Stomach (tissue), 9 donors: ENCODE data around the gene CHD1. TPM values are rescaled to one million over a fixed set of nuclear protein-coding genes. Genes with fewer than 3 reads are reported as not detected.

ENCODE experiments used
- DNase-seq, 2 donors: peaks; one replicate each; pipeline versions ENCODE4 v3.0.0 to v3.0.0-alpha.2; 2013 to 2019
- H3K27ac ChIP-seq, 5 donors: fragments of 200-600 bp in 4 of 5; sonication (generic) in 4 of 5; one replicate each; pipeline ENCODE4 v1.5.1; 2013 to 2019; ENCODE audit warnings: mild to moderate bottlenecking in 1 of 5, moderate library complexity in 1 of 5
- H3K27me3 ChIP-seq, 3 donors: fragments of 200-600 bp; sonication (generic); one replicate each; pipeline ENCODE4 v1.5.1; 2017 to 2019; ENCODE audit warnings: mixed run types in 1 of 3
- H3K36me3 ChIP-seq, 4 donors: fragments of 200-600 bp; sonication (generic); 1 replicate in 3 of 4; 2 replicates in 1 of 4; pipeline ENCODE4 v1.5.1; 2016 to 2019
- H3K4me1 ChIP-seq, 4 donors: fragments of 200-600 bp; sonication (generic); one replicate each; pipeline ENCODE4 v1.5.1; 2016 to 2019
- H3K4me3 ChIP-seq, 4 donors: fragments of 200-600 bp; sonication (generic) in 3 of 4; one replicate each; pipeline ENCODE4 v1.5.1; 2016 to 2019; ENCODE audit warnings: mild to moderate bottlenecking in 1 of 4
- H3K9me3 ChIP-seq, 4 donors: fragments of 200-600 bp; sonication (generic); one replicate each; pipeline ENCODE4 v1.5.1; 2016 to 2019
- CTCF ChIP-seq, 7 experiments: fragments of 450-650 bp in 4 of 7; fragments of 200-600 bp in 3 of 7; sonication (generic) in 3 of 7; IDR thresholded peaks; one replicate each; pipeline ENCODE4 v1.5.1; 2016 to 2019; ENCODE audit warnings: antibody characterized with exemption in 7 of 7, control low read depth in 2 of 7, mild to moderate bottlenecking in 1 of 7
- EP300 ChIP-seq: sonication (generic); formaldehyde crosslinking; IDR thresholded peaks from one replicate; pipeline ENCODE4 v1.6.1; 2017; ENCODE audit warnings: antibody characterized with exemption
- POLR2A ChIP-seq, 4 donors: fragments of 450-650 bp; IDR thresholded peaks; one replicate each; pipeline ENCODE4 v1.6.1; 2016; ENCODE audit warnings: antibody characterized with exemption in 4 of 4, control low read depth in 2 of 4, mild to moderate bottlenecking in 1 of 4, moderate library complexity in 1 of 4
- POLR2AphosphoS5 ChIP-seq, 3 donors: sonication (generic); formaldehyde crosslinking; IDR thresholded peaks; one replicate each; pipeline ENCODE4 v1.6.1; 2016; ENCODE audit warnings: antibody characterized with exemption in 3 of 3
- WGBS, 5 donors: extraction: QIAGEN DNeasy Blood & Tissue Kit in 3 of 5; methylation state at CpG; one replicate each; pipeline versions ENCODE4 v1.1.5 to v1.1.7; 2013 to 2018; 5-methylcytosine and 5-hydroxymethylcytosine counted together
- intact Hi-C: fragments of 100-400 bp; cut with DNase I; formaldehyde crosslinking; loops from one replicate; pipeline ENCODE4 v1.15.1; 2023; ENCODE audit warnings: low total_unique reads
- polyA plus RNA-seq, 3 donors: library from polyadenylated mRNA; stranded (reverse); fragments of 200-250 nt; gene quantifications; one replicate each; pipeline ENCODE4 v1.2.3, GENCODE V29; 2013
- total RNA-seq, 5 donors: library from RNA; depleted of rRNA; stranded (reverse); fragments of >200 nt; gene quantifications; one replicate each; pipeline versions ENCODE4 v1.1.0 to v1.2.3, GENCODE V29; 2014 to 2016
- donor health status: healthy with polysubstance abuse.
- donor health status: Bipolar disorder and iron deficiency.
- donor health status: healthy.

CHD1 gene
- total and polyA plus RNA-seq, 8 donors: 8.0 to 119 (median 36.2) TPM

GRCh38 chr5:98965226-98965625 lies 36.4 kb upstream of the CHD1 start:
- Histone ChIP-seq H3K27me3 (no peaks in the 10 kb centered on the region), H3K4me3 (no peak overlapping the region), H3K36me3 (no peaks in the 10 kb centered on the region), H3K27ac (no peak overlapping the region), H3K4me1 (peaks cover 0 to 4% (median 0%) of the 10 kb centered on the region in 4 donors), H3K9me3 (peaks cover 0 to 8% (median 3%) of the 10 kb centered on the region in 4 donors)
- 91 to 96% (median 94%) methylated on average over 4 of the region's 4 CpGs for WGBS, 5 donors
- DNase-seq: no peak
- TF ChIP-seq CTCF (IDR thresholded peaks at IDR 0.05) (no peak), POLR2A (IDR thresholded peaks at IDR 0.05) (no peak), POLR2AphosphoS5 (IDR thresholded peaks at IDR 0.05) (no peak), EP300 (no peak)
- intact Hi-C loops: no loop called here

DNA sequence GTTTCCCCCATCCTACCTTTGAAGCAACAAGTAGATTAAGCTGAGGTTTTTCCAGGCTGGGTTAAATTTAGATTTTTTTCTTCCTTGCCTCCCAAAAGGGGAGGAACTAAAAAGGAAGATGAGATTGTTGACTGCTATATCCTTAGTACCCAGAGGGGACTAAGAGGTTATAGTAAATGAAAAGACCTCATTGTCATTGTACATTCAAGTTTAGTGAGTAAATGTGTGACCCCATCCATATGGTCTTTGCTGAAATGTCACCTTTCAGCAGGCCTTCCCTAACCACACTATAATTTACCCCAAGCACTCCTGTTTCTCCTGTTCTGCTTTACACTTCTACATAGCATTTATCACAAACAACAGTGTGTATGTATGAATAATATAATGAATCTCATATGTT lies 35.8 kb upstream of the CHD1 start:
- Histone ChIP-seq H3K4me1 (peaks cover 0 to 2% (median 0%) of the 10 kb centered on the region in 4 donors), H3K27ac (no peak overlapping the region), H3K36me3 (no peaks in the 10 kb centered on the region), H3K27me3 (no peaks in the 10 kb centered on the region), H3K9me3 (peaks cover 0 to 8% (median 3%) of the 10 kb centered on the region in 4 donors), H3K4me3 (no peak overlapping the region)
- TF ChIP-seq CTCF (IDR thresholded peaks at IDR 0.05): no peak
- intact Hi-C loops: no loop called here
- no peak for DNase-seq

DNA sequence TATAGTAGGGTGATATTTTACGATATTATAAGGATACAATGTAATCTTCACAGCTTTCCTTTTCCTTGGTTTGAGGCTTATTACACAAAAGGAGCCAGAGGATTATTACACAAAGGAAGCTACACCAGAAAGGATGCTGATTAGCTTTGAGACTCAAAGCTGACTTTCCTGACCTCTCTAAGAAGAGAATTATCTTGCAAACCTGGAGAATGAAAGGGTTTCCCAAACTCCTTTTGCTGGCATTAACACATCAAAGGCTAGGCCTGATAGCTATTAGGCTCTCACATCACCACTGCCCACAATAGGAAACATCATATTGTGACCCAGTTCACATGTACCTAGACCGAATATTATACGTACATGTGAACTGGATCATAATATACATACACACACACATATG lies 34.2 kb upstream of the CHD1 start:
- H3K9me3 ChIP-seq: peaks cover 0 to 8% (median 3%) of the 10 kb centered on the region in 4 donors
- no peaks in the 10 kb centered on the region for H3K36me3 ChIP-seq
- intact Hi-C loops: no loop called here
- no peak for DNase-seq
- no peak overlapping the region for H3K4me3 ChIP-seq
- TF ChIP-seq CTCF (IDR thresholded peaks at IDR 0.05) (no peak), EP300 (no peak), POLR2A (IDR thresholded peaks at IDR 0.05) (no peak), POLR2AphosphoS5 (IDR thresholded peaks at IDR 0.05) (no peak)
- H3K27me3 ChIP-seq: no peaks in the 10 kb centered on the region
- whole genome bisulfite sequencing, 5 donors: 82 to 93% (median 88%) methylated on average over 3 of the region's 3 CpGs
- H3K4me1 ChIP-seq: no peaks in the 10 kb centered on the region
- no peak overlapping the region for H3K27ac ChIP-seq

- Histone ChIP-seq H3K36me3 (no peaks in the 10 kb centered on the region), H3K27ac (no peak overlapping the region), H3K9me3 (peaks cover 0 to 8% (median 3%) of the 10 kb centered on the region in 4 donors), H3K4me1 (no peaks in the 10 kb centered on the region), H3K27me3 (no peaks in the 10 kb centered on the region), H3K4me3 (no peak overlapping the region)
- TF ChIP-seq POLR2A (IDR thresholded peaks at IDR 0.05): no peak
- TF ChIP-seq EP300: no peak
- no peak for TF ChIP-seq CTCF (IDR thresholded peaks at IDR 0.05)
- TF ChIP-seq POLR2AphosphoS5 (IDR thresholded peaks at IDR 0.05): no peak
- no peak for DNase-seq
- intact Hi-C loops: no loop called here
Observed at GRCh38 chr5:98962587-98962986, 33.8 kb upstream of the CHD1 start.
